HCT116 (cell line): ENCODE data around the gene ROBO1. TPM values are rescaled to one million over a fixed set of nuclear protein-coding genes. Genes with fewer than 3 reads are reported as not detected.

ENCODE experiments used
- ATAC-seq: fragments of 200-7000 bp; cut with Tn5 transposase; 2 replicates; pipeline ENCODE4 v1.9.1; 2020; ENCODE audit warnings: mild to moderate bottlenecking, moderate library complexity
- BruUV-seq: library from RNA; stranded (reverse); fragments of 400-500 nt; replicated peaks from 2 replicates; lab custom pipeline; 2021; lab: Mats Ljungman, UMichigan
- CTCF ChIA-PET: fragments of 300-600 bp; sonication (Branson Sonifier 250); formaldehyde crosslinking; loops from one replicate; lab custom pipeline; 2021; ENCODE audit warnings: antibody characterized with exemption; lab: Charles Lee
- POLR2A ChIA-PET: fragments of 300-600, 350-600 bp; sonication (Branson Sonifier 250); formaldehyde crosslinking; loops from one replicate; lab custom pipeline; 2021; ENCODE audit warnings: antibody characterized with exemption; lab: Charles Lee
- RAD21 ChIA-PET, 2 experiments: fragments of 300-600 bp; sonication (Branson Sonifier 250); formaldehyde crosslinking; loops; one replicate each; lab custom pipeline; 2023; ENCODE audit warnings: low total read pairs in 2 of 2; ENCODE audit not compliant: uncharacterized antibody in 2 of 2, unreplicated experiment in 2 of 2, low non-redundant PET in 1 of 2; lab: Charles Lee
- DNase-seq: peaks from one replicate; pipeline ENCODE4 v3.0.0-alpha.2; 2010; ENCODE audit warnings: low read depth, low spot score
- H2AFZ ChIP-seq: fragments of 200-600 bp; shearing (Covaris generic), sonication (generic); 2 replicates; pipeline ENCODE4 v1.6.1; 2017; ENCODE audit warnings: low read depth, mixed run types, mixed read lengths, antibody characterized with exemption, low read length; ENCODE audit not compliant: poor library complexity, severe bottlenecking
- H3K27ac ChIP-seq: 2 replicates; pipeline ENCODE4 v1.5.1; 2012; ENCODE audit warnings: low read depth, low read length
- H3K27me3 ChIP-seq: fragments of 200-600 bp; sonication (generic); 2 replicates; pipeline ENCODE4 v1.6.1; 2016; ENCODE audit warnings: mixed run types, low read length, mixed read lengths; ENCODE audit not compliant: insufficient read depth
- H3K36me3 ChIP-seq, 2 experiments: fragments of 200-500 bp in 1 of 2; fragments of 200-600 bp in 1 of 2; sonication (Bioruptor generic) in 1 of 2; sonication (generic) in 1 of 2; 2 replicates each; pipeline versions ENCODE4 v1.5.1 to v1.6.1; 2014 to 2016; ENCODE audit warnings: low read length in 2 of 2, inconsistent platforms in 1 of 2, mixed read lengths in 1 of 2, mixed run types in 1 of 2; ENCODE audit not compliant: insufficient read depth in 2 of 2, control insufficient read depth in 1 of 2
- H3K4me1 ChIP-seq, 2 experiments: fragments of 200-600 bp in 1 of 2; sonication (generic) in 1 of 2; 2 replicates each; pipeline versions ENCODE4 v1.5.1 to v1.6.1; 2012 to 2017; ENCODE audit warnings: low read length in 2 of 2, inconsistent platforms in 1 of 2, mild to moderate bottlenecking in 1 of 2, mixed read lengths in 1 of 2, mixed run types in 1 of 2, moderate library complexity in 1 of 2; ENCODE audit not compliant: insufficient read depth in 2 of 2, control insufficient read depth in 1 of 2
- H3K4me2 ChIP-seq: fragments of 200-600 bp; sonication (generic); 2 replicates; pipeline ENCODE4 v1.6.1; 2017; ENCODE audit warnings: mixed run types, low read length, mixed read lengths
- H3K4me3 ChIP-seq, 2 experiments: fragments of 200-600 bp in 1 of 2; sonication (generic) in 1 of 2; replicated peaks in 1 of 2; 2 replicates each; pipeline ENCODE4 v1.5.1; 2011 to 2016; ENCODE audit warnings: low read length in 2 of 2, control low read depth in 1 of 2, low read depth in 1 of 2, mild to moderate bottlenecking in 1 of 2, mixed read lengths in 1 of 2, mixed run types in 1 of 2
- H3K79me2 ChIP-seq: fragments of 200-600 bp; sonication (generic); 2 replicates; pipeline ENCODE4 v1.6.1; 2017; ENCODE audit warnings: mild to moderate bottlenecking, mixed run types, low read length, moderate library complexity, mixed read lengths; ENCODE audit not compliant: insufficient read depth
- H3K9ac ChIP-seq: fragments of 200-600 bp; sonication (generic); 2 replicates; pipeline ENCODE4 v1.6.1; 2016; ENCODE audit warnings: low read length, mixed read lengths
- H3K9me2 ChIP-seq: fragments of 200-600 bp; sonication (generic), shearing (Covaris generic); 2 replicates; pipeline ENCODE4 v1.6.1; 2017; ENCODE audit warnings: mixed run types, mild to moderate bottlenecking, moderate library complexity; ENCODE audit not compliant: insufficient read depth
- H3K9me3 ChIP-seq, 2 experiments: fragments of 200-500 bp in 1 of 2; fragments of 200-600 bp in 1 of 2; sonication (Bioruptor generic) in 1 of 2; sonication (generic) in 1 of 2; 2 replicates each; pipeline ENCODE4 v1.6.1; 2014 to 2017; ENCODE audit warnings: low read length in 2 of 2, mixed read lengths in 2 of 2, inconsistent platforms in 1 of 2, low read depth in 1 of 2, mild to moderate bottlenecking in 1 of 2, mixed run types in 1 of 2, moderate library complexity in 1 of 2; ENCODE audit not compliant: control insufficient read depth in 1 of 2, insufficient read depth in 1 of 2
- H4K20me1 ChIP-seq: fragments of 200-600 bp; sonication (generic), shearing (Covaris generic); 2 replicates; pipeline ENCODE4 v1.6.1; 2017; ENCODE audit warnings: mixed run types, mild to moderate bottlenecking, moderate library complexity; ENCODE audit not compliant: insufficient read depth
- CBX3 ChIP-seq: IDR thresholded peaks from 2 replicates; pipeline ENCODE4 v1.6.1; 2012; ENCODE audit warnings: low read depth
- CEBPB ChIP-seq: IDR thresholded peaks from 2 replicates; pipeline ENCODE4 v1.6.1; 2012; ENCODE audit warnings: low read depth
- CTCF ChIP-seq, 3 experiments: fragments of 200-600 bp in 1 of 3; sonication (generic) in 1 of 3; IDR thresholded peaks in 2 of 3; conservative IDR thresholded peaks in 1 of 3; 2 replicates each; pipeline ENCODE4 v1.5.1; 2012 to 2017; ENCODE audit warnings: low read depth in 2 of 3, low read length in 2 of 3, antibody characterized with exemption in 1 of 3, borderline replicate concordance in 1 of 3, control low read depth in 1 of 3, mild to moderate bottlenecking in 1 of 3, mixed read lengths in 1 of 3, mixed run types in 1 of 3, moderate library complexity in 1 of 3; ENCODE audit not compliant: insufficient read depth in 1 of 3
- EGR1 ChIP-seq: IDR thresholded peaks from 2 replicates; pipeline ENCODE4 v1.6.1; 2012; ENCODE audit warnings: low read depth
- ELF1 ChIP-seq: IDR thresholded peaks from 2 replicates; pipeline ENCODE4 v1.6.1; 2012; ENCODE audit warnings: low read depth, borderline replicate concordance
- EZH2 ChIP-seq: fragments of 200-600 bp; sonication (generic); IDR thresholded peaks from 2 replicates; pipeline ENCODE4 v1.6.1; 2017; ENCODE audit warnings: antibody characterized with exemption, mixed run types
- JUND ChIP-seq: IDR thresholded peaks from 2 replicates; pipeline ENCODE4 v1.6.1; 2012
- POLR2A ChIP-seq: IDR thresholded peaks from 2 replicates; pipeline ENCODE4 v1.7.0; 2011; ENCODE audit warnings: borderline replicate concordance; ENCODE audit not compliant: insufficient read depth, insufficient read length; ENCODE audit errors: extremely low read depth
- POLR2AphosphoS5 ChIP-seq: IDR thresholded peaks from 2 replicates; pipeline ENCODE4 v1.6.1; 2011; ENCODE audit warnings: mild to moderate bottlenecking, low read depth, low read length, moderate library complexity
- RAD21 ChIP-seq: IDR thresholded peaks from 2 replicates; pipeline ENCODE4 v1.6.1; 2012; ENCODE audit warnings: low read depth, mild to moderate bottlenecking
- REST ChIP-seq: IDR thresholded peaks from 2 replicates; pipeline ENCODE4 v1.6.1; 2012; ENCODE audit warnings: low read depth
- SIN3A ChIP-seq: IDR thresholded peaks from 2 replicates; pipeline ENCODE4 v1.6.1; 2012; ENCODE audit warnings: low read depth
- SRF ChIP-seq: IDR thresholded peaks from 2 replicates; pipeline ENCODE4 v1.6.1; 2012; ENCODE audit warnings: low read depth
- ZBTB33 ChIP-seq: IDR thresholded peaks from 2 replicates; pipeline ENCODE4 v1.6.1; 2011; ENCODE audit warnings: mild to moderate bottlenecking, low read length, moderate library complexity; ENCODE audit not compliant: insufficient replicate concordance; ENCODE audit errors: extremely low read depth
- ZFX ChIP-seq: fragments of 450-650 bp; IDR thresholded peaks from 2 replicates; pipeline ENCODE4 v1.6.1; 2017
- intact Hi-C: fragments of 100-400 bp; cut with micrococcal nuclease; formaldehyde crosslinking; loops from 2 replicates; pipeline ENCODE4 v1.10.0; 2022
- total RNA-seq: library from RNA; stranded (reverse); gene quantifications from one replicate; pipeline ENCODE4 v1.2.1, GENCODE V29; 2021; ENCODE audit not compliant: unreplicated experiment

The ROBO1 gene
- total RNA-seq, 1 experiment from 2014 or later, result 0.27 TPM

- Histone ChIP-seq H3K4me3 (no peak overlapping the region), H4K20me1 (no peaks in the 10 kb centered on the region), H3K79me2 (no peaks in the 10 kb centered on the region), H3K36me3 (no peaks in the 10 kb centered on the region), H2AFZ (no peak overlapping the region), H3K27me3 (no peaks in the 10 kb centered on the region), H3K9me3 (peaks cover 8 to 11% of the 10 kb centered on the region in 2 experiments; a peak in 3 of 4 replicates), H3K9ac (no peak overlapping the region), H3K4me1 (no peaks in the 10 kb centered on the region), H3K4me2 (no peak overlapping the region), H3K27ac (no peak overlapping the region), H3K9me2 (no peaks in the 10 kb centered on the region)
- intact Hi-C loops, result no loop called here
- RAD21 ChIA-PET, result no interaction called here
- CTCF ChIA-PET, result no interaction called here
- TF ChIP-seq RAD21, result no peak
- no peak for TF ChIP-seq CBX3
- TF ChIP-seq EGR1, result no peak
- no peak for TF ChIP-seq POLR2AphosphoS5
- no peak for TF ChIP-seq SIN3A
- POLR2A ChIA-PET, result no interaction called here
- no peak for ATAC-seq
- BruUV-seq, result no TSS peak
- DNase-seq, result no peak
Measured at GRCh38 chr3:79039192-79039591, 728.6 kb downstream of the ROBO1 start.

GRCh38 chr3:79038636-79039035 lies 729.2 kb downstream of the ROBO1 start:
- BruUV-seq, result no TSS peak
- Histone ChIP-seq H3K27me3 (no peaks in the 10 kb centered on the region), H3K4me2 (no peak overlapping the region), H3K4me3 (no peak overlapping the region), H3K79me2 (no peaks in the 10 kb centered on the region), H3K9me2 (no peaks in the 10 kb centered on the region), H3K4me1 (no peaks in the 10 kb centered on the region), H3K27ac (no peak overlapping the region), H4K20me1 (no peaks in the 10 kb centered on the region), H2AFZ (no peak overlapping the region), H3K9me3 (peaks cover 8 to 11% of the 10 kb centered on the region in 2 experiments; a peak in 3 of 4 replicates), H3K9ac (no peak overlapping the region), H3K36me3 (no peaks in the 10 kb centered on the region)
- CTCF ChIA-PET, result no interaction called here
- RAD21 ChIA-PET, result no interaction called here
- DNase-seq (no peak), ATAC-seq (no peak)
- POLR2A ChIA-PET, result no interaction called here
- intact Hi-C loops, result no loop called here
- TF ChIP-seq JUND, result no peak
- TF ChIP-seq ELF1, result no peak
- TF ChIP-seq REST, result no peak
- TF ChIP-seq EZH2, result no peak
- TF ChIP-seq ZFX, result no peak
- no peak for TF ChIP-seq ZBTB33
- no peak for TF ChIP-seq POLR2A
- no peak for TF ChIP-seq CBX3
- no peak for TF ChIP-seq CTCF (IDR thresholded peaks at IDR 0.05 in 2 of 3, conservative IDR thresholded peaks at IDR 0.05 in 1 of 3; ENCODE audit: borderline replicate concordance in 1 of 3, insufficient read depth in 1 of 3, low read depth in 2 of 3, low read length in 2 of 3)
- TF ChIP-seq SRF, result no peak
- TF ChIP-seq CEBPB, result no peak
